ENCODE results near the gene CNN3. TPM values are rescaled to one million over a fixed set of nuclear protein-coding genes. Genes with fewer than 3 reads are reported as not detected.

Gene CNN3
- total RNA-seq, 4 donors from 2014 or later: 89.9 to 116 (median 96.2) TPM

DNA sequence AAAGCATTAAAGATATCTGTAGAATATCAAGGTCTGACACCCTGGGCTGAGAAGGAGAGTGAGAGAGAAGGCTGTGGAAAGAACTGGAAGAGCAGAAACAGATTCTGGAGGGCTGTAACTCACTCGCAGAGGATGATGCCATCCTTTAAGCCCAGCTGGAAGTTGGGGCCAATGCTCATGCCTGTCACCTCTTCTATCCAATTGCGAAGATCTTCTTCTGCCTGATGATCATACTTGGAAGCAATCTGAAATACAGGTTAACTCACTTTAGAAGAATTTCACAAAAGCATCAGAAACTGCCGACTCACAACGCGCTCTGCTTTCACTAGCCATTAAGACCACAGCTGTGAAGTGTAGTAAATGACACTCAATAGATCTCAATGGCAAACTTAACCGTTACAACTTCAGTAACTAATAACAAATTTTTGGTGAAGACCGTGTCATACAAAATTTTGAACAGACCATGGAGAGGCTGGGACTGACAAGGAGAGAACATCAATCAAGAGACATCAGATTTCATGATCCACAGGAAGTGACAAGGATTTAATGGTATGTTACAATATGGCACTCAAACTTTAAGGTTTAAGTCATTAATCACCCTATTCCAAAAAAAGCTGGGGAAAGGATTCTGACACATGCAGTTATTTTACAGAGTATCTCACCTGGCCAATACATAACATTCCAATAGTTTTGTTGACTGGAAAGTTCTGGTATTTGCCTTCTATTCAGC lies 23.5 kb downstream of the CNN3 start:
- Histone ChIP-seq H3K4me3 (no peak overlapping the region), H3K4me1 (no peaks in the 10 kb centered on the region), H3K36me3 (peaks cover 0 to 27% (median 0%) of the 10 kb centered on the region in 3 donors), H3K27ac (peak overlapping the region in 1 of 4 donors; percentile 11), H3K9me3 (no peaks in the 10 kb centered on the region), H3K27me3 (no peaks in the 10 kb centered on the region)
- TF ChIP-seq, protein P1, sequence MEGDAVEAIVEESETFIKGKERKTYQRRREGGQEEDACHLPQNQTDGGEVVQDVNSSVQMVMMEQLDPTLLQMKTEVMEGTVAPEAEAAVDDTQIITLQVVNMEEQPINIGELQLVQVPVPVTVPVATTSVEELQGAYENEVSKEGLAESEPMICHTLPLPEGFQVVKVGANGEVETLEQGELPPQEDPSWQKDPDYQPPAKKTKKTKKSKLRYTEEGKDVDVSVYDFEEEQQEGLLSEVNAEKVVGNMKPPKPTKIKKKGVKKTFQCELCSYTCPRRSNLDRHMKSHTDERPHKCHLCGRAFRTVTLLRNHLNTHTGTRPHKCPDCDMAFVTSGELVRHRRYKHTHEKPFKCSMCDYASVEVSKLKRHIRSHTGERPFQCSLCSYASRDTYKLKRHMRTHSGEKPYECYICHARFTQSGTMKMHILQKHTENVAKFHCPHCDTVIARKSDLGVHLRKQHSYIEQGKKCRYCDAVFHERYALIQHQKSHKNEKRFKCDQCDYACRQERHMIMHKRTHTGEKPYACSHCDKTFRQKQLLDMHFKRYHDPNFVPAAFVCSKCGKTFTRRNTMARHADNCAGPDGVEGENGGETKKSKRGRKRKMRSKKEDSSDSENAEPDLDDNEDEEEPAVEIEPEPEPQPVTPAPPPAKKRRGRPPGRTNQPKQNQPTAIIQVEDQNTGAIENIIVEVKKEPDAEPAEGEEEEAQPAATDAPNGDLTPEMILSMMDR (IDR thresholded peaks at IDR 0.05): no peak
- TF ChIP-seq POLR2A (IDR thresholded peaks at IDR 0.05): no peak
- DNase-seq: no peak

- DNase-seq: no peak
- TF ChIP-seq POLR2A (IDR thresholded peaks at IDR 0.05): no peak
- TF ChIP-seq, protein P1 (IDR thresholded peaks at IDR 0.05): no peak
- H3K36me3 ChIP-seq: peaks cover 0 to 40% (median 0%) of the 10 kb centered on the region in 3 donors
- no peaks in the 10 kb centered on the region for H3K9me3 ChIP-seq
- no peaks in the 10 kb centered on the region for H3K4me1 ChIP-seq
- no peak overlapping the region for H3K4me3 ChIP-seq
- H3K27me3 ChIP-seq: no peaks in the 10 kb centered on the region
- H3K27ac ChIP-seq: no peak overlapping the region
These were observed 25.1 kb downstream of the CNN3 start for GRCh38 chr1:94901841-94902240.

DNA sequence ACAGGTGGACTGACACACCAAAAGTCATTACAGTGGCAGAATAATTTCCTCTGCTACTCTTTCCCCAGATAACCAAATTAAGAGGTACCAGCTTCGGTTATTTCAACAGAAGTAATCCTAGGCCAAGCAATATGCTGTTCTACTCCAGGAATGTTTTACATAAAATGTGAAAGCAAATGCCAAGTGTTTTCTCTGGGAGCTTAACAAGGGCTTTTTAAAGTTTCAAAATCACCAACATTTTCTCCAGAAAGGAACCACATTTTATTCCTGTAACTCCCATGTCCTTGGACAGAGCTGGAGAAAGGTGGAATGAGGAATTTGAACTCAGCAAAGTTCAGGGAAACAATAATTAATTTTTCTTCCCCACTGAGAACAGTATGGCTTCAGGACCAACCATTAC lies 27.2 kb downstream of the CNN3 start:
- H3K27me3 ChIP-seq: no peaks in the 10 kb centered on the region

GRCh38 chr1:94898491-94899385 lies 28.2 kb downstream of the CNN3 start:
- Histone ChIP-seq H3K4me1 (no peaks in the 10 kb centered on the region), H3K27ac (no peak overlapping the region), H3K9me3 (no peaks in the 10 kb centered on the region), H3K36me3 (peaks cover 0 to 64% (median 0%) of the 10 kb centered on the region in 3 donors), H3K4me3 (no peak overlapping the region), H3K27me3 (no peaks in the 10 kb centered on the region)
- no peak for DNase-seq
- TF ChIP-seq, protein P1 (IDR thresholded peaks at IDR 0.05): no peak
- no peak for TF ChIP-seq POLR2A (IDR thresholded peaks at IDR 0.05)

More for the DNA sequence above, 27.2 kb downstream of the CNN3 start:
- TF ChIP-seq, protein P1 (IDR thresholded peaks at IDR 0.05): no peak
- no peak for TF ChIP-seq POLR2A (IDR thresholded peaks at IDR 0.05)
- Histone ChIP-seq H3K4me1 (no peaks in the 10 kb centered on the region), H3K4me3 (no peak overlapping the region), H3K27ac (no peak overlapping the region), H3K9me3 (no peaks in the 10 kb centered on the region), H3K36me3 (peaks cover 0 to 61% (median 0%) of the 10 kb centered on the region in 3 donors)
- no peak for DNase-seq

- H3K4me3 ChIP-seq: no peak overlapping the region
- H3K4me1 ChIP-seq: no peaks in the 10 kb centered on the region
- DNase-seq: no peak
- peaks cover 0 to 61% (median 0%) of the 10 kb centered on the region in 3 donors for H3K36me3 ChIP-seq
- no peak overlapping the region for H3K27ac ChIP-seq
- no peak for TF ChIP-seq POLR2A (IDR thresholded peaks at IDR 0.05)
- TF ChIP-seq, protein P1 (IDR thresholded peaks at IDR 0.05): no peak
- H3K27me3 ChIP-seq: no peaks in the 10 kb centered on the region
- no peaks in the 10 kb centered on the region for H3K9me3 ChIP-seq
These were observed 31.4 kb downstream of the CNN3 start for GRCh38 chr1:94895518-94895917.
